KMS-11 (cell line): ENCODE measurements around the gene JARID2.

Source experiments
- H2AFZ ChIP-seq: fragments of 200-600 bp; sonication (generic); 2 replicates; pipeline ENCODE4 v1.6.1; 2016; ENCODE audit warnings: antibody characterized with exemption, mixed run types, low read depth
- H3K27ac ChIP-seq: fragments of 200-600 bp; sonication (generic); 2 replicates; pipeline ENCODE4 v1.6.1; 2016; ENCODE audit warnings: mild to moderate bottlenecking, mixed run types
- H3K27me3 ChIP-seq: fragments of 200-600 bp; sonication (generic); 2 replicates; pipeline ENCODE4 v1.6.1; 2017; ENCODE audit warnings: mild to moderate bottlenecking, low read depth, mixed run types, moderate library complexity; ENCODE audit not compliant: insufficient read depth
- H3K36me3 ChIP-seq: fragments of 200-600 bp; sonication (generic); 2 replicates; pipeline ENCODE4 v1.6.1; 2017; ENCODE audit warnings: mild to moderate bottlenecking, mixed run types; ENCODE audit not compliant: insufficient read depth
- H3K4me1 ChIP-seq: fragments of 200-600 bp; sonication (generic); 2 replicates; pipeline ENCODE4 v1.6.1; 2016; ENCODE audit warnings: mild to moderate bottlenecking, low read depth, mixed run types; ENCODE audit not compliant: poor library complexity, severe bottlenecking
- H3K4me2 ChIP-seq: fragments of 200-600 bp; sonication (generic); 2 replicates; pipeline ENCODE4 v1.7.0; 2016; ENCODE audit warnings: mild to moderate bottlenecking, mixed run types
- H3K4me3 ChIP-seq: fragments of 200-600 bp; sonication (generic); IDR thresholded peaks from 2 replicates; pipeline ENCODE4 v1.6.1; 2017; ENCODE audit warnings: low read depth, low read length, mixed read lengths; ENCODE audit not compliant: insufficient read depth
- H3K79me2 ChIP-seq: fragments of 200-600 bp; sonication (generic); 2 replicates; pipeline ENCODE4 v1.6.1; 2016; ENCODE audit warnings: low read depth, mixed run types; ENCODE audit not compliant: insufficient read depth
- H3K9ac ChIP-seq: fragments of 200-600 bp; sonication (generic); 2 replicates; pipeline ENCODE4 v1.6.1; 2016; ENCODE audit warnings: mild to moderate bottlenecking, mixed run types
- H4K20me1 ChIP-seq: fragments of 200-600 bp; sonication (generic); 2 replicates; pipeline ENCODE4 v1.6.1; 2016; ENCODE audit warnings: mild to moderate bottlenecking, mixed run types; ENCODE audit not compliant: insufficient read depth
- TF ChIP-seq, protein P1 (sequence below): fragments of 200-600 bp; sonication (generic); conservative IDR thresholded peaks from 2 replicates; pipeline ENCODE4 v1.6.1; 2017; ENCODE audit warnings: low read depth, mild to moderate bottlenecking, antibody characterized with exemption, low read length, moderate library complexity, mixed read lengths

JARID2 gene

GRCh38 chr6:15505463-15505918 is 259.6 kb downstream of the JARID2 start:
- Histone ChIP-seq H3K79me2 (no peaks in the 10 kb centered on the region), H3K27me3 (no peaks in the 10 kb centered on the region), H3K36me3 (no peaks in the 10 kb centered on the region), H3K4me3 (no peak overlapping the region), H3K4me2 (no peak overlapping the region), H2AFZ (no peak overlapping the region), H3K27ac (no peak overlapping the region), H3K4me1 (no peaks in the 10 kb centered on the region), H3K9ac (no peak overlapping the region), H4K20me1 (no peaks in the 10 kb centered on the region)
- TF ChIP-seq, protein P1, sequence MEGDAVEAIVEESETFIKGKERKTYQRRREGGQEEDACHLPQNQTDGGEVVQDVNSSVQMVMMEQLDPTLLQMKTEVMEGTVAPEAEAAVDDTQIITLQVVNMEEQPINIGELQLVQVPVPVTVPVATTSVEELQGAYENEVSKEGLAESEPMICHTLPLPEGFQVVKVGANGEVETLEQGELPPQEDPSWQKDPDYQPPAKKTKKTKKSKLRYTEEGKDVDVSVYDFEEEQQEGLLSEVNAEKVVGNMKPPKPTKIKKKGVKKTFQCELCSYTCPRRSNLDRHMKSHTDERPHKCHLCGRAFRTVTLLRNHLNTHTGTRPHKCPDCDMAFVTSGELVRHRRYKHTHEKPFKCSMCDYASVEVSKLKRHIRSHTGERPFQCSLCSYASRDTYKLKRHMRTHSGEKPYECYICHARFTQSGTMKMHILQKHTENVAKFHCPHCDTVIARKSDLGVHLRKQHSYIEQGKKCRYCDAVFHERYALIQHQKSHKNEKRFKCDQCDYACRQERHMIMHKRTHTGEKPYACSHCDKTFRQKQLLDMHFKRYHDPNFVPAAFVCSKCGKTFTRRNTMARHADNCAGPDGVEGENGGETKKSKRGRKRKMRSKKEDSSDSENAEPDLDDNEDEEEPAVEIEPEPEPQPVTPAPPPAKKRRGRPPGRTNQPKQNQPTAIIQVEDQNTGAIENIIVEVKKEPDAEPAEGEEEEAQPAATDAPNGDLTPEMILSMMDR: no peak

- H3K4me3 ChIP-seq: no peak overlapping the region
- TF ChIP-seq, protein P1: no peak
- H3K79me2 ChIP-seq: no peaks in the 10 kb centered on the region
- no peak overlapping the region for H3K27ac ChIP-seq
- H3K27me3 ChIP-seq: no peaks in the 10 kb centered on the region
- H3K9ac ChIP-seq: no peak overlapping the region
- H4K20me1 ChIP-seq: no peaks in the 10 kb centered on the region
- H2AFZ ChIP-seq: no peak overlapping the region
- H3K36me3 ChIP-seq: no peaks in the 10 kb centered on the region
- H3K4me2 ChIP-seq: no peak overlapping the region
- no peaks in the 10 kb centered on the region for H3K4me1 ChIP-seq
Observed at GRCh38 chr6:15506066-15506465, 260.2 kb downstream of the JARID2 start.

GRCh38 chr6:15507221-15507620 is 261.4 kb downstream of the JARID2 start:
- no peak overlapping the region for H2AFZ ChIP-seq
- TF ChIP-seq, protein P1: no peak
- no peak overlapping the region for H3K4me2 ChIP-seq
- H4K20me1 ChIP-seq: no peaks in the 10 kb centered on the region
- no peak overlapping the region for H3K9ac ChIP-seq
- H3K27ac ChIP-seq: no peak overlapping the region
- no peaks in the 10 kb centered on the region for H3K27me3 ChIP-seq
- H3K4me1 ChIP-seq: no peaks in the 10 kb centered on the region
- H3K36me3 ChIP-seq: no peaks in the 10 kb centered on the region
- no peaks in the 10 kb centered on the region for H3K79me2 ChIP-seq
- no peak overlapping the region for H3K4me3 ChIP-seq

- Histone ChIP-seq H3K4me3 (no peak overlapping the region), H3K4me1 (no peaks in the 10 kb centered on the region), H2AFZ (no peak overlapping the region), H4K20me1 (no peaks in the 10 kb centered on the region), H3K79me2 (no peaks in the 10 kb centered on the region), H3K27me3 (no peaks in the 10 kb centered on the region), H3K27ac (no peak overlapping the region), H3K4me2 (no peak overlapping the region), H3K36me3 (no peaks in the 10 kb centered on the region), H3K9ac (no peak overlapping the region)
- TF ChIP-seq, protein P1: no peak
Observed at GRCh38 chr6:15507746-15508145, 261.9 kb downstream of the JARID2 start.

- Histone ChIP-seq H3K4me1 (no peaks in the 10 kb centered on the region), H3K79me2 (no peaks in the 10 kb centered on the region), H2AFZ (no peak overlapping the region), H4K20me1 (no peaks in the 10 kb centered on the region), H3K27ac (no peak overlapping the region), H3K27me3 (no peaks in the 10 kb centered on the region), H3K4me3 (no peak overlapping the region), H3K9ac (no peak overlapping the region), H3K36me3 (no peaks in the 10 kb centered on the region), H3K4me2 (no peak overlapping the region)
- TF ChIP-seq, protein P1: no peak
Observed at GRCh38 chr6:15508441-15508871, 262.6 kb downstream of the JARID2 start.
